Measurements from ENCODE around the gene MBTPS1.

The MBTPS1 gene

DNA sequence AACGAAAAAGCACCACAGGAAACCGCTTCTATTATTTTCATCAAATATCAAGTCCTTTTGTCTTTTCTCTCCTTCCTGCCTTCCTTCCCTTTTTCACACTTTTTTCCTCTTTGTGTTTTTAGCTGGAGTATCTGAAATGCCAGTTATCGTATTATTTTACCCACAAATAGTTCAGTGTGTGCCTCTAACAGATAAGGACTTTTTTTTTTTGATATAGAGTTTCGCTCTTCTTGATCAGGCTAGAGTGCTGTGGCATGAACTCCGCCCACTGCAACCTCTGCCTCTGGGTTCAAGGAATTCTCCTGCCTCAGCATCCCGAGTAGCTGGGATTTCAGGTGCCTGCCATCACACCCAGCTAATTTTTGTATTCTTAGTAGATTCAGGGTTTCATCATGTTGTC lies 39.0 kb upstream of the MBTPS1 start:
- TF ChIP-seq, protein P1, sequence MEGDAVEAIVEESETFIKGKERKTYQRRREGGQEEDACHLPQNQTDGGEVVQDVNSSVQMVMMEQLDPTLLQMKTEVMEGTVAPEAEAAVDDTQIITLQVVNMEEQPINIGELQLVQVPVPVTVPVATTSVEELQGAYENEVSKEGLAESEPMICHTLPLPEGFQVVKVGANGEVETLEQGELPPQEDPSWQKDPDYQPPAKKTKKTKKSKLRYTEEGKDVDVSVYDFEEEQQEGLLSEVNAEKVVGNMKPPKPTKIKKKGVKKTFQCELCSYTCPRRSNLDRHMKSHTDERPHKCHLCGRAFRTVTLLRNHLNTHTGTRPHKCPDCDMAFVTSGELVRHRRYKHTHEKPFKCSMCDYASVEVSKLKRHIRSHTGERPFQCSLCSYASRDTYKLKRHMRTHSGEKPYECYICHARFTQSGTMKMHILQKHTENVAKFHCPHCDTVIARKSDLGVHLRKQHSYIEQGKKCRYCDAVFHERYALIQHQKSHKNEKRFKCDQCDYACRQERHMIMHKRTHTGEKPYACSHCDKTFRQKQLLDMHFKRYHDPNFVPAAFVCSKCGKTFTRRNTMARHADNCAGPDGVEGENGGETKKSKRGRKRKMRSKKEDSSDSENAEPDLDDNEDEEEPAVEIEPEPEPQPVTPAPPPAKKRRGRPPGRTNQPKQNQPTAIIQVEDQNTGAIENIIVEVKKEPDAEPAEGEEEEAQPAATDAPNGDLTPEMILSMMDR (IDR thresholded peaks at IDR 0.05; ENCODE audit: borderline replicate concordance, insufficient read depth, low read depth, low read length), result no peak
- H3K4me3 ChIP-seq (ENCODE audit: low read depth, low read length), result no peak overlapping the region

- TF ChIP-seq, protein P1 (IDR thresholded peaks at IDR 0.05; ENCODE audit: borderline replicate concordance, insufficient read depth, low read depth, low read length), result no peak
- H3K4me3 ChIP-seq (ENCODE audit: low read depth, low read length), result no peak overlapping the region
Observed at GRCh38 chr16:84155226-84155625, 38.5 kb upstream of the MBTPS1 start.

- TF ChIP-seq, protein P1 (IDR thresholded peaks at IDR 0.05; ENCODE audit: borderline replicate concordance, insufficient read depth, low read depth, low read length), result no peak
- no peak overlapping the region for H3K4me3 ChIP-seq (ENCODE audit: low read depth, low read length)
Observed at GRCh38 chr16:84153660-84154214, 37.0 kb upstream of the MBTPS1 start.

DNA sequence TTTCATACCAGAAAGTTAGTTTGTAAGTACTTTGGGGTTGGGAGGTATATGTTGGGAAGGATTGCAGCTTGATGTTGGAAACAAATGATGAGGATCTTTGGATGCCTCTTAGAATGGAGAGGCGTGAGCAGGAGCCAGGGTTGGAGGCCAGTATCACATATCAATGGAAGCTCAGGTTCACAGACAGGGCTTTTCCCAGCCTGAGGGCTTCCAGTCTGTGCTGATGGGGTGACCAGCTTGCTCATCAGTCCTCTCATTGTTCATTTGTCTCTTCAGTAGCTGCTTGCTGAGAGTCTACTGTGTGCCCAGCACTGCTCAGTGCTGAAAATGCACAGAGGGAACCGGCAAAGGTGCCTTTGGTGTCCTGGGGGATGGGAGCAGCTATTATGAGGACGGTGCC lies 34.2 kb upstream of the MBTPS1 start:
- H3K4me3 ChIP-seq (ENCODE audit: low read depth, low read length), result no peak overlapping the region
- TF ChIP-seq, protein P1 (IDR thresholded peaks at IDR 0.05; ENCODE audit: borderline replicate concordance, insufficient read depth, low read depth, low read length), result no peak

DNA sequence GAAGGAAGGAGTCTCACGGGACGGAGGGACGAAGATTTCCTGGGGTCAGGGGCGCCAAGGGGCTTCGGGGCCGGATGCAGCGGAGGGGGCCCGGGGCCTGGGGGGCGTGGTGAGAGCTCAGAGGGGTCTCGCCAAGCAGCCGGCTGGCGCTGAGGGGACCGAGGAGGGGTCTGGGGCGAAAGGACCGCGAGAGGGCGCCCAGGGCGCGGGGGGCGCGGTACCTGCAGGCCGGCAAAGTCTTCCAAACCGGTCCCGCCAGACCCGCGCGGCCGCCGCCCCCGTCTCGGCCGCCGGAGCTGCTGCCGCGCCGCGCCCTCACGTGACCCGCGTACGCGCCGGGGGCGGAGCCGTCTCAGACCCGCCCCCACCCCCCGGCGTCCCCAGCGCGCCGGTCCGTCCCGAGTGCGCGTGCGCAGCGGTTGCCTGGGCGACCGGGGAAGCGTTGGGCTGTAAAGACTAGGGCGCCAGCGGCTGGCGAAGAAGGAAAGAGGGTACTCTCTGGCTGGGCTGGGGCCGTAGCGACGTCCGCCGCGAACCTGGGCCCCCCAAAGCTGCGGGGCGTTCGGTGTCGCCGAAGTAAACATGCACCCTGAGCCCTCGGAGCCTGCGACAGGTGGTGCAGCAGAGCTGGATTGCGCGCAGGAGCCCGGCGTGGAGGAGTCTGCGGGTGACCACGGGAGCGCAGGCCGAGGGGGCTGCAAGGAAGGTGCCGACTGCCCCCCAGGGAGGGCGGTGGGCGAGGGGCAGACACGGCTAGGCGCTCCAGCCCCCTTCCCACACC lies 28.3 kb upstream of the MBTPS1 start, which contains the start of the genes DNAAF1 and HSDL1:
TSS of gene DNAAF1 (plus strand) at position 450 of the 781 bp plus-strand sequence. CDS start at position 583, 133 bp downstream.
TSS of gene HSDL1 (minus strand) at position 319 of the 781 bp plus-strand sequence. CDS start 13,856 bp downstream, outside the sequence.
- TF ChIP-seq, protein P1 (IDR thresholded peaks at IDR 0.05; ENCODE audit: borderline replicate concordance, insufficient read depth, low read depth, low read length), result 0 out of 2 replicates have a peak, but pooled peaks have one; percentile 17
- H3K4me3 ChIP-seq (ENCODE audit: low read depth, low read length), result peak within 1 kb of the TSS; percentile 79

GRCh38 chr16:84144209-84144858 lies 27.6 kb upstream of the MBTPS1 start:
- TF ChIP-seq, protein P1 (IDR thresholded peaks at IDR 0.05; ENCODE audit: borderline replicate concordance, insufficient read depth, low read depth, low read length), result 0 out of 2 replicates have a peak, but pooled peaks have one; percentile 19

More at GRCh38 chr16:84144209-84144858, 27.6 kb upstream of the MBTPS1 start:
- H3K4me3 ChIP-seq (ENCODE audit: low read depth, low read length), result peak overlapping the region; percentile 79

Data from GM12875 (cell line).